Measurements from ENCODE around the gene CCDC172. TPM values are rescaled to one million over a fixed set of nuclear protein-coding genes. Genes with fewer than 3 reads are reported as not detected.
A peak's percentile ranks its signal among the peaks of the same experiment; 100 is the strongest.

Gene CCDC172
- total and polyA plus RNA-seq, 2 of the 13 experiments (the other 11 are each of a cell fraction or from before 2014, with no cell fraction given): not detected

DNA sequence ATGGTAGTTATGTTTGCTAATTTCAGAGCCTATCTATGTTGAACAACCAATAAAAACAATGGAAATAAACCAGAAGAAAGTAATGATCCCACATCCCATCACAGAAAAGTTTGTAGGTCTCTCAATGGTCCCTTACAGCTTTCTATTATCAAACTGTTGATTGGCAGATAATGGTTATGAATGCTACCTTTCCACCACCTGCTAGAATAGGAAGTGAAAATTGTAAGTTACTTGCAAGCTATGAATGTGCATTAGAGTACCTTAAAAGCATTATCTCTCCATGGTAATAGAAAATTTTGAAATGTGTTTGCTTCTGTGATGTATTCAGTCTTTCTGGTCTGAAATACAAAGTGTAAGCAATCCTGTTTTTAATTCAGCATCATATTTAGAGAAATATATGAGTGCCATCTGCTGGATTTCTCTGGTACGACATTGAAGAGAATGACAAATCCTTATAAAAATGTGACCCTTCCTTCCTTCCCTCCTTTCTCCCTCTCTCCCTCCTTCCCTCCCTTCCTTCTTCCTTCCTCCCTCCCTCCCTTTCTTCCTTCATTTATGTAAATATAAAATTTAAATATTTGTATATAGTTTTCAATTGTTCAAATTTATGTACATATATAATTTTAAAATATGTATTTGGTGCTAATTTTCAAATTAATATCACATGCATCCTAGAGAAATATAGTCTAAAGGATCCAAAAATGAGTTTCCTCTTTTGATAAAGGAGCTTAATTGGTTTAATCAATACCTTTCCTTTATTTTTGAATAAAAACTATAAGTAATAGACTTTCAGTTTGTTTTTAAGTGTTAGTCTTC, 62.0 kb downstream of the CCDC172 start:
- DNase-seq (ENCODE audit: low spot score) (peak; percentile 12), FAIRE-seq (no peak), ATAC-seq (no peak)
- Histone ChIP-seq H3K4me2 (ENCODE audit: low read depth, low read length) (no peak overlapping the region), H3K4me1 (ENCODE audit: insufficient read depth, low read length) (no peaks in the 10 kb centered on the region), H3K79me2 (ENCODE audit: insufficient read depth, low read length) (no peaks in the 10 kb centered on the region), H3K36me3 (replicated peaks in 1 of 2; ENCODE audit: control insufficient read depth in 1 of 2, insufficient read depth in 2 of 2, low read length in 2 of 2) (no peaks in the 10 kb centered on the region), H2AFZ (ENCODE audit: low read length) (no peak overlapping the region), H3K27ac (ENCODE audit: extremely low read length, insufficient read depth, low read length) (no peak overlapping the region), H3K4me3 (replicated peaks in 1 of 3; ENCODE audit: insufficient read depth in 1 of 3, low read depth in 2 of 3, low read length in 3 of 3) (no peak overlapping the region), H3K9me3 (ENCODE audit: low read length) (no peaks in the 10 kb centered on the region), H3K27me3 (ENCODE audit: control insufficient read depth in 1 of 2, insufficient read depth in 2 of 2, low read length in 2 of 2) (no peaks in the 10 kb centered on the region), H4K20me1 (ENCODE audit: insufficient read depth, low read length) (no peaks in the 10 kb centered on the region), H3K9ac (ENCODE audit: insufficient read depth, low read depth, low read length) (no peak overlapping the region)
- no TSS peak for BruUV-seq (replicated peaks)
- 3% methylated on average over 1 of the region's 1 CpG for WGBS (ENCODE audit: low lambda C conversion rate)
- ChIA-PET CTCF (ENCODE audit: low intra/inter-chr PET ratio, low total read pairs) (interaction anchor here (2.3 kb wide), 1 partner anchor 1031 kb away, joined by 14 read pairs; no protein-coding TSS in a partner anchor), POLR2A (no interaction called here)
- in situ Hi-C loops (cut with HindIII; ENCODE audit: extremely low pct_ligation_motif_present, low pct_unique_long_range_greater_than_20kb) (no loop called here), intact Hi-C loops (cut with micrococcal nuclease; ENCODE audit: unreplicated experiment) (loop anchor here (1.0 kb wide), 2 partner anchors 587 to 680 kb away; no protein-coding TSS in a partner anchor)
- TF ChIP-seq ZNF552 (CRISPR knock-in tag; IDR thresholded peaks at IDR 0.05; ENCODE audit: borderline replicate concordance) (no peak), ZC3H4 (CRISPR knock-in tag; IDR thresholded peaks at IDR 0.05; ENCODE audit: borderline replicate concordance) (no peak), HNRNPK (IDR thresholded peaks at IDR 0.05; ENCODE audit: low read depth, low read length, poor library complexity, severe bottlenecking) (peak; percentile 80), RBFOX2 (IDR thresholded peaks at IDR 0.05; ENCODE audit: low read depth, low read length) (no peak), ZBTB38 (CRISPR knock-in tag; IDR thresholded peaks at IDR 0.05) (no peak), REL (CRISPR knock-in tag; conservative IDR thresholded peaks at IDR 0.05) (no peak), ZNF879 (CRISPR knock-in tag; IDR thresholded peaks at IDR 0.05) (no peak), PCBP1 (IDR thresholded peaks at IDR 0.05; ENCODE audit: borderline replicate concordance, low read depth, low read length) (no peak), FOXC1 (CRISPR knock-in tag; IDR thresholded peaks at IDR 0.05; ENCODE audit: borderline replicate concordance) (no peak)
- TF ChIP-seq, protein P1, sequence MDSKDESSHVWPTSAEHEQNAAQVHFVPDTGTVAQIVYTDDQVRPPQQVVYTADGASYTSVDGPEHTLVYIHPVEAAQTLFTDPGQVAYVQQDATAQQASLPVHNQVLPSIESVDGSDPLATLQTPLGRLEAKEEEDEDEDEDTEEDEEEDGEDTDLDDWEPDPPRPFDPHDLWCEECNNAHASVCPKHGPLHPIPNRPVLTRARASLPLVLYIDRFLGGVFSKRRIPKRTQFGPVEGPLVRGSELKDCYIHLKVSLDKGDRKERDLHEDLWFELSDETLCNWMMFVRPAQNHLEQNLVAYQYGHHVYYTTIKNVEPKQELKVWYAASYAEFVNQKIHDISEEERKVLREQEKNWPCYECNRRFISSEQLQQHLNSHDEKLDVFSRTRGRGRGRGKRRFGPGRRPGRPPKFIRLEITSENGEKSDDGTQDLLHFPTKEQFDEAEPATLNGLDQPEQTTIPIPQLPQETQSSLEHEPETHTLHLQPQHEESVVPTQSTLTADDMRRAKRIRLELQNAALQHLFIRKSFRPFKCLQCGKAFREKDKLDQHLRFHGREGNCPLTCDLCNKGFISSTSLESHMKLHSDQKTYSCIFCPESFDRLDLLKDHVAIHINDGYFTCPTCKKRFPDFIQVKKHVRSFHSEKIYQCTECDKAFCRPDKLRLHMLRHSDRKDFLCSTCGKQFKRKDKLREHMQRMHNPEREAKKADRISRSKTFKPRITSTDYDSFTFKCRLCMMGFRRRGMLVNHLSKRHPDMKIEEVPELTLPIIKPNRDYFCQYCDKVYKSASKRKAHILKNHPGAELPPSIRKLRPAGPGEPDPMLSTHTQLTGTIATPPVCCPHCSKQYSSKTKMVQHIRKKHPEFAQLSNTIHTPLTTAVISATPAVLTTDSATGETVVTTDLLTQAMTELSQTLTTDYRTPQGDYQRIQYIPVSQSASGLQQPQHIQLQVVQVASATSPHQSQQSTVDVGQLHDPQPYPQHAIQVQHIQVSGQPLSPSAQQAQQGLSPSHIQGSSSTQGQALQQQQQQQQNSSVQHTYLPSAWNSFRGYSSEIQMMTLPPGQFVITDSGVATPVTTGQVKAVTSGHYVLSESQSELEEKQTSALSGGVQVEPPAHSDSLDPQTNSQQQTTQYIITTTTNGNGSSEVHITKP (CRISPR knock-in tag; IDR thresholded peaks at IDR 0.05; ENCODE audit: low read depth): no peak
- TF ChIP-seq, protein P2, sequence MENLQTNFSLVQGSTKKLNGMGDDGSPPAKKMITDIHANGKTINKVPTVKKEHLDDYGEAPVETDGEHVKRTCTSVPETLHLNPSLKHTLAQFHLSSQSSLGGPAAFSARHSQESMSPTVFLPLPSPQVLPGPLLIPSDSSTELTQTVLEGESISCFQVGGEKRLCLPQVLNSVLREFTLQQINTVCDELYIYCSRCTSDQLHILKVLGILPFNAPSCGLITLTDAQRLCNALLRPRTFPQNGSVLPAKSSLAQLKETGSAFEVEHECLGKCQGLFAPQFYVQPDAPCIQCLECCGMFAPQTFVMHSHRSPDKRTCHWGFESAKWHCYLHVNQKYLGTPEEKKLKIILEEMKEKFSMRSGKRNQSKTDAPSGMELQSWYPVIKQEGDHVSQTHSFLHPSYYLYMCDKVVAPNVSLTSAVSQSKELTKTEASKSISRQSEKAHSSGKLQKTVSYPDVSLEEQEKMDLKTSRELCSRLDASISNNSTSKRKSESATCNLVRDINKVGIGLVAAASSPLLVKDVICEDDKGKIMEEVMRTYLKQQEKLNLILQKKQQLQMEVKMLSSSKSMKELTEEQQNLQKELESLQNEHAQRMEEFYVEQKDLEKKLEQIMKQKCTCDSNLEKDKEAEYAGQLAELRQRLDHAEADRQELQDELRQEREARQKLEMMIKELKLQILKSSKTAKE (CRISPR knock-in tag; IDR thresholded peaks at IDR 0.05; ENCODE audit: borderline replicate concordance): no peak
- TF ChIP-seq, protein P3, sequence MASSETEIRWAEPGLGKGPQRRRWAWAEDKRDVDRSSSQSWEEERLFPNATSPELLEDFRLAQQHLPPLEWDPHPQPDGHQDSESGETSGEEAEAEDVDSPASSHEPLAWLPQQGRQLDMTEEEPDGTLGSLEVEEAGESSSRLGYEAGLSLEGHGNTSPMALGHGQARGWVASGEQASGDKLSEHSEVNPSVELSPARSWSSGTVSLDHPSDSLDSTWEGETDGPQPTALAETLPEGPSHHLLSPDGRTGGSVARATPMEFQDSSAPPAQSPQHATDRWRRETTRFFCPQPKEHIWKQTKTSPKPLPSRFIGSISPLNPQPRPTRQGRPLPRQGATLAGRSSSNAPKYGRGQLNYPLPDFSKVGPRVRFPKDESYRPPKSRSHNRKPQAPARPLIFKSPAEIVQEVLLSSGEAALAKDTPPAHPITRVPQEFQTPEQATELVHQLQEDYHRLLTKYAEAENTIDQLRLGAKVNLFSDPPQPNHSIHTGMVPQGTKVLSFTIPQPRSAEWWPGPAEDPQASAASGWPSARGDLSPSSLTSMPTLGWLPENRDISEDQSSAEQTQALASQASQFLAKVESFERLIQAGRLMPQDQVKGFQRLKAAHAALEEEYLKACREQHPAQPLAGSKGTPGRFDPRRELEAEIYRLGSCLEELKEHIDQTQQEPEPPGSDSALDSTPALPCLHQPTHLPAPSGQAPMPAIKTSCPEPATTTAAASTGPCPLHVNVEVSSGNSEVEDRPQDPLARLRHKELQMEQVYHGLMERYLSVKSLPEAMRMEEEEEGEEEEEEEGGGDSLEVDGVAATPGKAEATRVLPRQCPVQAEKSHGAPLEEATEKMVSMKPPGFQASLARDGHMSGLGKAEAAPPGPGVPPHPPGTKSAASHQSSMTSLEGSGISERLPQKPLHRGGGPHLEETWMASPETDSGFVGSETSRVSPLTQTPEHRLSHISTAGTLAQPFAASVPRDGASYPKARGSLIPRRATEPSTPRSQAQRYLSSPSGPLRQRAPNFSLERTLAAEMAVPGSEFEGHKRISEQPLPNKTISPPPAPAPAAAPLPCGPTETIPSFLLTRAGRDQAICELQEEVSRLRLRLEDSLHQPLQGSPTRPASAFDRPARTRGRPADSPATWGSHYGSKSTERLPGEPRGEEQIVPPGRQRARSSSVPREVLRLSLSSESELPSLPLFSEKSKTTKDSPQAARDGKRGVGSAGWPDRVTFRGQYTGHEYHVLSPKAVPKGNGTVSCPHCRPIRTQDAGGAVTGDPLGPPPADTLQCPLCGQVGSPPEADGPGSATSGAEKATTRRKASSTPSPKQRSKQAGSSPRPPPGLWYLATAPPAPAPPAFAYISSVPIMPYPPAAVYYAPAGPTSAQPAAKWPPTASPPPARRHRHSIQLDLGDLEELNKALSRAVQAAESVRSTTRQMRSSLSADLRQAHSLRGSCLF (CRISPR knock-in tag; IDR thresholded peaks at IDR 0.05; ENCODE audit: borderline replicate concordance): no peak
